Choroid plexus epithelial cell (primary cell): Measurements from ENCODE around the gene ATG3.
"Not testable (repeated sequence)": the region's sequence is repeated elsewhere in the genome, so short reads cannot be mapped to it uniquely, and the experiment has no call there.

ENCODE experiments used
- DNase-seq: peaks from one replicate; pipeline ENCODE4 v3.0.0-alpha.2; 2010; ENCODE audit warnings: low read depth
- H3K4me3 ChIP-seq: 2 replicates; pipeline ENCODE4 v1.5.1; 2011; ENCODE audit warnings: low read depth, mild to moderate bottlenecking, control low read depth, low read length, moderate library complexity
- CTCF ChIP-seq: conservative IDR thresholded peaks from 2 replicates; pipeline ENCODE4 v1.5.1; 2011; ENCODE audit warnings: low read depth, mild to moderate bottlenecking, control low read depth, inconsistent platforms, low read length, moderate library complexity

Gene ATG3

DNA sequence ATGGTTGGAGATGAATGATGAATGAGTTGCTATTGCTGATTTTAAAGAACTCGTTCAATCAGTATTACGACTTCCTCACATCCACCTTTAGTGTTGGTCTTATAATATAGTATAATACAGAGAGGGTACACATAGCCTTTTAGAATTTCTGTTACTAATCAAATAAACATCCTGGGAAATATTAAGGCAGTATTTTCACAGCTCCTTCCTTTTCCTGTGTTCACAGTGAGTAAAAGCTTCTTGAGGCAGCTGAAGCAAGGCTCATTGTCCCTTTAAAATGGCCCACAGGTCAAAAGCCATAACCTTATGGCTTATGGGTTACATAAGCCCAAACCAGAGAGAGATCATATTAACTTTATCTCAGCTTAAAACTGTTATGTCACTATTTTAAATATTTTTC lies 61.1 kb downstream of the ATG3 start:
- DNase-seq, result no peak
- no peak overlapping the region for H3K4me3 ChIP-seq
- TF ChIP-seq CTCF, result no peak

GRCh38 chr3:112498914-112499711 lies 62.6 kb downstream of the ATG3 start, which contains the start of gene BTLA:
TSS of gene BTLA (minus strand) at chr3:112499472. CDS start at chr3:112499358, 114 bp downstream.
- no peak for DNase-seq
- TF ChIP-seq CTCF, result no peak
- no peak within 1 kb of the TSS for H3K4me3 ChIP-seq

DNA sequence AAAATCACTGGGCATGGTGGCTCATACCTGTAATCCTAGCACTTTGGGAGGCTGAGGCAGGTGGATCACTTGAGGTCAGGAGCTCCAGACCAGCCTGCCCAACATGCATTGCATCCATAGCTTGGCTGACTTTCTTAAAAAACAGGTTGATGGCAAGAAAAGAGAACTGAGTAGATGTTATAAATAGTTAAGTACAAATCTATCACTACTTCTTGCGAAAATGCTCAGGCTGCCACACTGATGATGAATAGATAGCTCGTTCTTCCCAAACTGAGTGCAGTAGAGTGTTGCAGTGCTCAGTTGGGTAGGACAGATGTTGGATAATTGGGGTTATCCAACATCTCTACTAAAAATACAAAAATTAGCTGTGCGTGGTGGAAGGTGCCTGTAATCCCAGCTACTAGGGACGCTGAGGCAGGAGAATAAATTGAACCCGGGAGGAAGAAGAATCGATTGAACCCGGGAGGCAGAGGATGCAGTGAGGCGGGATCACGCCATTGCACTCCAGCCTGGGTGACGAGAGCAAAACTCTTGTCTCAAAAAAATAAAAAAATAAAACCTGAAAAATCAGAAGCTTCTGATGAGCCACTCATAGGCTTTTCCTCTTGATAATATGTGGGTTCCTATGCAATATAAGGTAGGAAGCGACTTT lies 63.7 kb downstream of the ATG3 start:
- no peak overlapping the region for H3K4me3 ChIP-seq
- DNase-seq, result no peak
- TF ChIP-seq CTCF, result no peak

DNA sequence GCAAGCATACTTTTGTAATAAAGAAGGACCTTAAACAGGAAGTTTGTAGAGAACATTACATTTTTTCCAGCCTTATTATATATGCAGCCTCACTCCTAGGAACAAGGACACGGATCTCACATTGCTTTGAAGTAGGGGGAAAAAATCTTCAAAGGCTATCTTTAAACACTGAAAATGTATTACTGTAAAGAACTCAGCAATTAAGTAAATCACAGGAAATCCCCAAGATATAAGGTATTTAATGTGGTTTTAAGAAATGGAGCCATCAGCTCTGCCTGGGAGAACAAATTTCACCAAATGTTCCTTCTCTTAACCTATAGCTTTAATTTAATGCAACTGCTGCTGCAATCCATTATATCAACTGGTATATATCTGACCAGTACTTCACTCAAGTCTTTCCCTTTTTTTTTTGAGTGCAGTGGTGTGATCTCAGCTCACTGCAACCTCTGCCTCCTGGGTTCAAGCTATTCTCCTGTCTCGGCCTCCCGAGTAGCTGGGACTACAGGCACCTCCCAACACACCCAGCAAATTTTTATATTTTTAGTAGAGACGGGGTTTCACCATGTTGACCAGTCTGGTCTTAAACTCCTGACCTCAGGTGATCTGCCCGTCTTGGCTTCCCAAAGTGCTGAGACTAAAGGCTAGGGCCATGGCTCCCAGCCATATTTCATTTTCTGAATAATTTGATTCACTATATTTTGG lies 65.2 kb downstream of the ATG3 start:
- no peak for DNase-seq
- H3K4me3 ChIP-seq, result no peak overlapping the region
- no peak for TF ChIP-seq CTCF

- not testable (repeated sequence) for H3K4me3 ChIP-seq, DNase-seq
Measured at GRCh38 chr3:112494448-112494767, 67.4 kb downstream of the ATG3 start.

GRCh38 chr3:112492124-112492523 lies 69.6 kb downstream of the ATG3 start:
- H3K4me3 ChIP-seq, result no peak overlapping the region

More at GRCh38 chr3:112492124-112492523, 69.6 kb downstream of the ATG3 start:
- no peak for TF ChIP-seq CTCF
- no peak for DNase-seq
